ENCODE measurements around the gene RGS2. TPM values are rescaled to one million over a fixed set of nuclear protein-coding genes. Genes with fewer than 3 reads are reported as not detected.

The RGS2 gene
- total RNA-seq, 1 experiment from 2014 or later = 4.5 TPM

GRCh38 chr1:192762265-192762664 lies 46.6 kb upstream of the RGS2 start:
- ATAC-seq (no peak), DNase-seq (ENCODE audit: low read depth, low spot score) (no peak)
- no peak for TF ChIP-seq TCF7L2 (IDR thresholded peaks at IDR 0.05; ENCODE audit: low read depth, low read length)
- no peak for TF ChIP-seq CTCF (IDR thresholded peaks at IDR 0.05)
- TF ChIP-seq, protein P1, sequence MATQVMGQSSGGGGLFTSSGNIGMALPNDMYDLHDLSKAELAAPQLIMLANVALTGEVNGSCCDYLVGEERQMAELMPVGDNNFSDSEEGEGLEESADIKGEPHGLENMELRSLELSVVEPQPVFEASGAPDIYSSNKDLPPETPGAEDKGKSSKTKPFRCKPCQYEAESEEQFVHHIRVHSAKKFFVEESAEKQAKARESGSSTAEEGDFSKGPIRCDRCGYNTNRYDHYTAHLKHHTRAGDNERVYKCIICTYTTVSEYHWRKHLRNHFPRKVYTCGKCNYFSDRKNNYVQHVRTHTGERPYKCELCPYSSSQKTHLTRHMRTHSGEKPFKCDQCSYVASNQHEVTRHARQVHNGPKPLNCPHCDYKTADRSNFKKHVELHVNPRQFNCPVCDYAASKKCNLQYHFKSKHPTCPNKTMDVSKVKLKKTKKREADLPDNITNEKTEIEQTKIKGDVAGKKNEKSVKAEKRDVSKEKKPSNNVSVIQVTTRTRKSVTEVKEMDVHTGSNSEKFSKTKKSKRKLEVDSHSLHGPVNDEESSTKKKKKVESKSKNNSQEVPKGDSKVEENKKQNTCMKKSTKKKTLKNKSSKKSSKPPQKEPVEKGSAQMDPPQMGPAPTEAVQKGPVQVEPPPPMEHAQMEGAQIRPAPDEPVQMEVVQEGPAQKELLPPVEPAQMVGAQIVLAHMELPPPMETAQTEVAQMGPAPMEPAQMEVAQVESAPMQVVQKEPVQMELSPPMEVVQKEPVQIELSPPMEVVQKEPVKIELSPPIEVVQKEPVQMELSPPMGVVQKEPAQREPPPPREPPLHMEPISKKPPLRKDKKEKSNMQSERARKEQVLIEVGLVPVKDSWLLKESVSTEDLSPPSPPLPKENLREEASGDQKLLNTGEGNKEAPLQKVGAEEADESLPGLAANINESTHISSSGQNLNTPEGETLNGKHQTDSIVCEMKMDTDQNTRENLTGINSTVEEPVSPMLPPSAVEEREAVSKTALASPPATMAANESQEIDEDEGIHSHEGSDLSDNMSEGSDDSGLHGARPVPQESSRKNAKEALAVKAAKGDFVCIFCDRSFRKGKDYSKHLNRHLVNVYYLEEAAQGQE (IDR thresholded peaks at IDR 0.05; ENCODE audit: insufficient read depth in 1 of 2, low read depth in 2 of 2, low read length in 1 of 2) = no peak
- TF ChIP-seq SIN3A (IDR thresholded peaks at IDR 0.05; ENCODE audit: borderline replicate concordance, insufficient read depth, low read depth, low read length) = no peak
- BruUV-seq (replicated peaks) = no TSS peak
- H3K4me3 ChIP-seq (ENCODE audit: low read depth in 2 of 2, low read length in 2 of 2) = no peak overlapping the region
- H3K4me1 ChIP-seq (ENCODE audit: control insufficient read depth, insufficient read depth, low read length) = no peaks in the 10 kb centered on the region
- H3K36me3 ChIP-seq (ENCODE audit: control insufficient read depth, insufficient read depth, low read length) = no peaks in the 10 kb centered on the region
- in situ Hi-C loops (cut with HindIII; ENCODE audit: low pct_unique_long_range_greater_than_20kb, low sequenced_read_pairs) = no loop called here
- intact Hi-C loops (cut with micrococcal nuclease; ENCODE audit: unreplicated experiment) = no loop called here
- ChIA-PET POLR2A (no interaction called here), CTCF (no interaction called here)
- no peaks in the 10 kb centered on the region for H3K9me3 ChIP-seq (ENCODE audit: control insufficient read depth, insufficient read depth, low read depth, low read length)
- H3K27ac ChIP-seq (ENCODE audit: low read length) = no peak overlapping the region
- no peaks in the 10 kb centered on the region; the same call in 1 of the 2 replicates for H3K27me3 ChIP-seq (ENCODE audit: control insufficient read depth, insufficient read depth, low read length)

DNA sequence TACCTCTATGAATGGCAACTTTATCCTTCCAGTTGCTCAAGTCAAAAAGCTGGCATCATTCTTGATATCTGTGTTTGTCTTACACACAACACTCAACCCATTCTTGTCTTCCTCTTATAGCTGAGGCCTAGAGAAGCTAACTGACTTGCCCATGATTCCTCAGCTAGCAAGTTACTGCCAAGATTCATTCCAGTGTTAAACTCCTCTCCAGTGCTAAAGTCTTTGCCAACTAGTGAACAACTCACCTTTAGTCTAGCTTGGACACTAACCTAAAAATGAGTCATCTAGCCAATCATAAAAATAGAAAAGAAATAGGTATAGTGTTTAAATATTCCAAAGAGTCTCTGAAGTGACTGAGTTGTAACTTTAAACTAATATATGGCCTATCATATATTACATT lies 45.6 kb upstream of the RGS2 start:
- in situ Hi-C loops (cut with HindIII; ENCODE audit: low pct_unique_long_range_greater_than_20kb, low sequenced_read_pairs) (no loop called here), intact Hi-C loops (cut with micrococcal nuclease; ENCODE audit: unreplicated experiment) (no loop called here)
- ATAC-seq (no peak), DNase-seq (ENCODE audit: low read depth, low spot score) (no peak)
- BruUV-seq (replicated peaks) = no TSS peak
- H3K4me3 ChIP-seq (ENCODE audit: low read depth in 2 of 2, low read length in 2 of 2) = no peak overlapping the region
- H3K27ac ChIP-seq (ENCODE audit: low read length) = no peak overlapping the region
- H3K36me3 ChIP-seq (ENCODE audit: control insufficient read depth, insufficient read depth, low read length) = no peaks in the 10 kb centered on the region
- ChIA-PET POLR2A (no interaction called here), CTCF (no interaction called here)
- no peak for TF ChIP-seq TCF7L2 (IDR thresholded peaks at IDR 0.05; ENCODE audit: low read depth, low read length)
- TF ChIP-seq, protein P1 (IDR thresholded peaks at IDR 0.05; ENCODE audit: insufficient read depth in 1 of 2, low read depth in 2 of 2, low read length in 1 of 2) = no peak
- TF ChIP-seq SIN3A (IDR thresholded peaks at IDR 0.05; ENCODE audit: borderline replicate concordance, insufficient read depth, low read depth, low read length) = no peak
- TF ChIP-seq POLR2AphosphoS5 (IDR thresholded peaks at IDR 0.05; ENCODE audit: low read depth, low read length) = no peak
- no peak for TF ChIP-seq CTCF (IDR thresholded peaks at IDR 0.05)
- H3K9me3 ChIP-seq (ENCODE audit: control insufficient read depth, insufficient read depth, low read depth, low read length) = no peaks in the 10 kb centered on the region
- H3K4me1 ChIP-seq (ENCODE audit: control insufficient read depth, insufficient read depth, low read length) = no peaks in the 10 kb centered on the region
- H3K27me3 ChIP-seq (ENCODE audit: control insufficient read depth, insufficient read depth, low read length) = no peaks in the 10 kb centered on the region
